Muscle of leg (tissue), 11 donors: ENCODE data around the gene ASS1. TPM values are rescaled to one million over a fixed set of nuclear protein-coding genes. Genes with fewer than 3 reads are reported as not detected.

Experiments used
- DNase-seq: peaks from one replicate; pipeline ENCODE4 v3.0.0; 2013
- H3K27ac ChIP-seq: one replicate; pipeline ENCODE4 v1.5.1; 2013; ENCODE audit warnings: mild to moderate bottlenecking, low read length, control low read depth
- H3K27me3 ChIP-seq: one replicate; pipeline ENCODE4 v1.6.1; 2013; ENCODE audit warnings: low read length; ENCODE audit not compliant: control insufficient read depth, insufficient read depth
- H3K36me3 ChIP-seq: one replicate; pipeline ENCODE4 v1.6.1; 2013; ENCODE audit warnings: low read length; ENCODE audit not compliant: control insufficient read depth, insufficient read depth
- H3K4me1 ChIP-seq: one replicate; pipeline ENCODE4 v1.6.1; 2013; ENCODE audit warnings: low read length; ENCODE audit not compliant: control insufficient read depth, insufficient read depth
- H3K4me3 ChIP-seq: one replicate; pipeline ENCODE4 v1.5.1; 2013; ENCODE audit warnings: low read length, control low read depth
- H3K9me3 ChIP-seq: replicated peaks from 2 replicates; pipeline ENCODE4 v1.6.1; 2013; ENCODE audit warnings: low read depth, low read length; ENCODE audit not compliant: control insufficient read depth
- WGBS: methylation state at CpG from one replicate; pipeline ENCODE4 v1.1.5; 2013; ENCODE audit warnings: missing lambda C conversion rate; ENCODE audit not compliant: insufficient coverage; 5-methylcytosine and 5-hydroxymethylcytosine counted together
- polyA plus RNA-seq, 8 donors: library from polyadenylated mRNA; unstranded; fragments of 120-200 nt; gene quantifications; one replicate each; pipeline versions ENCODE4 v1.2.1 to v1.2.3, GENCODE V29; 2013; ENCODE audit warnings: inconsistent platforms in 1 of 8, low replicate concordance in 1 of 8; ENCODE audit not compliant: insufficient read length in 8 of 8, insufficient read depth in 1 of 8
- total RNA-seq: library from RNA; stranded (reverse); fragments of 120-200 nt; gene quantifications from one replicate; pipeline ENCODE4 v1.2.4, GENCODE V29; 2013

ASS1 gene
- total and polyA plus RNA-seq, 9 donors: 36.4 to 72.7 (median 52.9) TPM

DNA sequence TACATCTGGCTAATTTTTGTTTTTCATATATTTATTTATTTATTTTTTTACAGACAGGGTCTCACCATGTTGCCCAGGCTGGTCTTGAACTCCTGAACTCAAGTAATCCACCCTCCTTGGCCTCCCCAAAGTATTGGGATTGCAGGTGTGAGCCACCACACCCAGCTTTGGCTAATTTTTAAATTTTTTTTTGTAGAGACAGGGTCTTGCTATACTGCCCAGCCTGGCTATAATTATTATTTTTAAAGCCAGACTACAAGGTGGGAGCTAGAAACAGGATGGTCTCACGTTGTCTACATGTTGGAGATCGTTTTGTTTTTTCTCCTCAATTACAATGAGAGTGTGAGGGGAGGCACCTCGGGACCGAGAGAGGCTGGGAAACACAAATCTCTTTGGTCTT is 23.8 kb downstream of the ASS1 start:
- Histone ChIP-seq H3K27me3 (peaks cover 92% of the 10 kb centered on the region), H3K36me3 (peaks cover 5% of the 10 kb centered on the region), H3K9me3 (no peaks in the 10 kb centered on the region), H3K4me1 (no peaks in the 10 kb centered on the region), H3K4me3 (no peak overlapping the region), H3K27ac (no peak overlapping the region)
- 50% methylated on average over 2 of the region's 4 CpGs for whole genome bisulfite sequencing
- no peak for DNase-seq

DNA sequence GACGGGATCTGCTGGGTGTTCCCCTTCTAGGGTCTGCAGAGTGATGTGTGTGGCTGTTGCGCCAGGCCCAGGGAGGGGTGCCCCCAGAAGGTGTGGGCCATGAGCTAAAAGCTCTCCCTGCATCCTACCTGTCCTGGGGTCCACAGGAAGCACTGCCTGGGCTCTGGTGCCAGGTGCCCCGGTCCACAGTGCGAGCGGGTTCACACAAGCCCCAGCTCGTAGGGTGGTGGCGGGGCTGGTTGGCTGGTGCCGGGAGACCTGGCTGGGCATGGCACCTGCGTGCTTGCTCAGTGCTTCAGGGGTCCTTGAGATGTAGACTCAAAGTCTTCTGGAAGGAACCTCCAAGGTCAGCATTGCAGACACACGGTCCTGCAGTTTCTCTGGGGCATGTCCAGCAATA is 25.5 kb downstream of the ASS1 start:
- WGBS: 91% methylated on average over 8 of the region's 10 CpGs

DNA sequence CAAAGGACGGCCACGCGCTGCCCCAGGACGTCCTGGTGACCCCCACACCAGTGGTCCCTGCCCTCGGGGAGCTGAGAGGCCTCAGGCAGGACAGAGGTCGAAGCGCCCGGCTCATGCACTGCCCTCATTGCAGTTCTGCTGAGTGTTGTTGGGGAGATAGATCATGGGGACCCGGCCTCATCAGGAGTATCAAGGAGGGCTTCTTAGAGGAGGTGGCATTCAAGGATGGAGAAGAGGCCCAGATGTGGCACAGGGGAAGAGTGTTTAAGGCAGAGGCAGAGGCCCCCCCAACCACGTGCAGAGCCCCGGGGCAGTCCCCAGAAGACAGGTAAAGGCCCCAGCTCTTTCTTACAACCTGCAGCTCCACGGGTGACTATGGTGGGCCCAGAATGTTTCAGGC is 26.2 kb downstream of the ASS1 start:
- H3K27me3 ChIP-seq: peaks cover 97% of the 10 kb centered on the region
- H3K4me1 ChIP-seq: no peaks in the 10 kb centered on the region
- 91% methylated on average over 10 of the region's 12 CpGs for WGBS
- H3K36me3 ChIP-seq: peaks cover 5% of the 10 kb centered on the region
- no peak for DNase-seq
- no peak overlapping the region for H3K4me3 ChIP-seq
- H3K9me3 ChIP-seq: no peaks in the 10 kb centered on the region
- no peak overlapping the region for H3K27ac ChIP-seq

More for the DNA sequence above, 25.5 kb downstream of the ASS1 start:
- Histone ChIP-seq H3K4me3 (no peak overlapping the region), H3K36me3 (peaks cover 5% of the 10 kb centered on the region), H3K9me3 (no peaks in the 10 kb centered on the region), H3K4me1 (no peaks in the 10 kb centered on the region), H3K27ac (no peak overlapping the region), H3K27me3 (peaks cover 98% of the 10 kb centered on the region)
- DNase-seq: no peak

DNA sequence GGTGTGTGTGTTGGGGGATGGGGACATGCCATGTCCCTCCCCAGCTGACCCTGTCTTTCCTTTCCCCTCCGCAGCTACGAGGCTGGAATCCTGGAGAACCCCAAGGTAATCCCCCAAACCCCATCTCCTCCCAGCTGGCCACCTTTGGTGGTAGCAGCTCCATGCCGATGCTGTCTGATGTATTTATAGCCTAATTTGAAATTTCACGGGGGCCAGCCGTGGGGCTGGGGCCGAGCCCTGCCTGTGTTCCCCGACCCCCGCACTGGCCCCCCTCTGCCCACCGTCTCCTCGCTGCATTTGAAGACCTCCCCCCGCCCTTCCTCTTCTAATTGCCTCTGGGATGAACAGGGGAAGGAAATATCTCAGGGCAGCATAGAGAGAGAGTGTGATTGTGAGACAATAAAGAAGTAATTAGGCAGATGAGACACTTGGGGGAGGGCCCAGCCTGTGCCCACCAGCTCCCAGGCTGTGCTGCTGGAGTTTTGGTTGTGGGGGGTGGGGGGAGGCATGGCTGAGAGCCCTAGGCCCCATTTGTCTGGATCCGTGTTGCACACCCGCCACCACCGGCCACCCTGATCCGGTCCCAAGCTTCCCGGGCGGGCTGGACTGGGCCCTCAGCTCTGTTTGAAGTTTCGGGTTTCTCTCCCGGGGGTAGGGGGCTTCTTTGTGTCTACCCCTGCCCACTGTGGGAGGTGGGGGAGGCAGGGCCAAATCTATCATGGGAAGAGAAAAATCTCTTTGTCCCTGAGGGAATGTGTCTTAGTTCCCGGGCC is 26.8 kb downstream of the ASS1 start:
- Histone ChIP-seq H3K27me3 (peaks cover 97% of the 10 kb centered on the region), H3K4me1 (no peaks in the 10 kb centered on the region), H3K9me3 (no peaks in the 10 kb centered on the region), H3K4me3 (no peak overlapping the region), H3K36me3 (peaks cover 5% of the 10 kb centered on the region), H3K27ac (no peak overlapping the region)
- WGBS: 44% methylated on average over 6 of the region's 20 CpGs
- no peak for DNase-seq

- Histone ChIP-seq H3K4me3 (no peak overlapping the region), H3K27me3 (peaks cover 97% of the 10 kb centered on the region), H3K9me3 (no peaks in the 10 kb centered on the region), H3K4me1 (no peaks in the 10 kb centered on the region), H3K27ac (no peak overlapping the region), H3K36me3 (peaks cover 8% of the 10 kb centered on the region)
- DNase-seq: no peak
- 65% methylated on average over 18 of the region's 19 CpGs for WGBS
Observed at GRCh38 chr9:130472184-130472705, 27.5 kb downstream of the ASS1 start.

DNA sequence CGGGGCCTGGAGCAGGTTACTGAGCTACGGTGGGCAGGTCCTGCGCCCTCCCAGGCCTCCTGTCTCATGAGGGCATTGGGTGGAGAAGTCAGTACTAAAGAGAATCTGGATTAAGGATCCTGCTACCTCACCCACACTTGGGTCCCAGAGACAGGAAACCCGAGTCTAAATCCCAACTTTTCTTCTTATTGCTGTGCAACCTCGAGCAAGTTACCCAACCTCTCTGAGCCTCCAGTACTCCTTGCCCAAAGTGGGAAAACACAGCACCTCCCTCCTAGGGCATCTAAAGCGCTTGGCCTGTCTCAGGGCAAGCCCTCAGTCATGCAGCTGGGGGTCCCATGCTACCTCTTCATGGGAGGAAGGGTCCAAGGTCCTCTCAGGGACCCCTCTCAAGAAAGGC is 28.2 kb downstream of the ASS1 start:
- peaks cover 97% of the 10 kb centered on the region for H3K27me3 ChIP-seq
- H3K9me3 ChIP-seq: no peaks in the 10 kb centered on the region
- no peak overlapping the region for H3K27ac ChIP-seq
- no peaks in the 10 kb centered on the region for H3K4me1 ChIP-seq
- no CpG with 5 or more reads among the region's 6 CpGs for WGBS
- H3K36me3 ChIP-seq: peaks cover 9% of the 10 kb centered on the region
- H3K4me3 ChIP-seq: no peak overlapping the region
- no peak for DNase-seq

GRCh38 chr9:130473566-130473965 is 28.8 kb downstream of the ASS1 start:
- peaks cover 9% of the 10 kb centered on the region for H3K36me3 ChIP-seq
- H3K27ac ChIP-seq: no peak overlapping the region
- no peak for DNase-seq
- no peaks in the 10 kb centered on the region for H3K9me3 ChIP-seq
- peaks cover 97% of the 10 kb centered on the region for H3K27me3 ChIP-seq
- no peak overlapping the region for H3K4me3 ChIP-seq
- H3K4me1 ChIP-seq: no peaks in the 10 kb centered on the region
- WGBS: 52% methylated on average over 11 of the region's 13 CpGs

DNA sequence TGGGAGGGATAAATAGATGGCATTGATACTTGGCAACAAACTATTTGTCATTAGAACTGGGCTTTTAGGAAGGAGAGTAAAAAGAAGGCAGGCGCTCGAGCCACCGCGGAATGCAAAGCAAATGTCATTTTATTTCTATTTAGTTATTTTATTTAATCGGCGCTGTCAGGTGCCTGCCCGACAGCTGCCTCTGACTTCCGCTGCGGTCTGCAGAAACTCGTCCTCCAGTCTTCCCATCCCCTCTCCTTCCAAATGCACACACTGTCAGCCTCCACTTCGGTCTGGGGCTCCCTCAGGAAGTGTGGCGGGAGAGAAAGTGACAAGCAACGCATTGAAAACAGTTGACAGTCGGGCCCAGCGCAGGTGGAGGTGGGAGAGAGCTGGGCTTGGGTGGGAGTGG is 29.3 kb downstream of the ASS1 start:
- Histone ChIP-seq H3K27ac (no peak overlapping the region), H3K9me3 (no peaks in the 10 kb centered on the region), H3K4me1 (peaks cover 1% of the 10 kb centered on the region), H3K4me3 (no peak overlapping the region), H3K36me3 (peaks cover 9% of the 10 kb centered on the region), H3K27me3 (peaks cover 96% of the 10 kb centered on the region)
- WGBS: 40% methylated on average over 2 of the region's 15 CpGs
- DNase-seq: no peak

DNA sequence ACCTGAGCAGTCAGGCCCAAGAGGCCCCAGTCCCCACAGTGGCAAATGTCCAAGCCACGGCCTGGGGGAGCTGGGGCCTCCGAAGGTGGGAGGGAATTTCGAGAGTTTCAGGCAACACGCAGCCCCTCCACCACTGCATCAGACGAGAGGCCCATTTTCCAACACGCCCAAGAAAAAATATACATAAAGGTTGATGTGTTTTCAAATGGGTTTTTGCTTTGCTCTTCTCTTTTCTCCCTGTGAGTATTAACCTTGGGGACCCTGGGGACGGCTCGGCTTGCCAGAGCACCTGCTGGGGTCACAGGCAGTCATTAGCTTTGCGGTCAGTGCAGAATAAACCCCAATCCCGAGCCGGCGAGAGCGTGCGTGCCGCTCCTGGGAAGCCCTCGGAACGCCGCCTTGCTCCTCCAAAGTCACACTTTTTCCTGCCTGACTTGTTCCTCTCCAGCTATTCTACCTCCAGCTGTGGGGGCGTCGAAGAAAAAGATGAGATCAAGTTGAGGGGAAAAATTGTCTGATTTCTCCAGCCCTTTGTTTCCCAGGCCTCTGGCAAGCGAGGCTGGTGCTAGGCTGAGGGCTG is 31.5 kb downstream of the ASS1 start:
- Histone ChIP-seq H3K36me3 (peaks cover 8% of the 10 kb centered on the region), H3K4me3 (no peak overlapping the region), H3K27ac (no peak overlapping the region), H3K27me3 (peaks cover 94% of the 10 kb centered on the region), H3K9me3 (no peaks in the 10 kb centered on the region), H3K4me1 (peaks cover 4% of the 10 kb centered on the region)
- DNase-seq: no peak
- 65% methylated on average over 4 of the region's 21 CpGs for WGBS

- DNase-seq: no peak
- Histone ChIP-seq H3K27me3 (peaks cover 94% of the 10 kb centered on the region), H3K9me3 (no peaks in the 10 kb centered on the region), H3K4me3 (no peak overlapping the region), H3K4me1 (peaks cover 4% of the 10 kb centered on the region), H3K27ac (no peak overlapping the region), H3K36me3 (peaks cover 8% of the 10 kb centered on the region)
- WGBS: 92% methylated on average over 9 of the region's 12 CpGs
Observed at GRCh38 chr9:130477564-130477963, 32.8 kb downstream of the ASS1 start.
